ENCODE results near the gene NFATC2.

DNA sequence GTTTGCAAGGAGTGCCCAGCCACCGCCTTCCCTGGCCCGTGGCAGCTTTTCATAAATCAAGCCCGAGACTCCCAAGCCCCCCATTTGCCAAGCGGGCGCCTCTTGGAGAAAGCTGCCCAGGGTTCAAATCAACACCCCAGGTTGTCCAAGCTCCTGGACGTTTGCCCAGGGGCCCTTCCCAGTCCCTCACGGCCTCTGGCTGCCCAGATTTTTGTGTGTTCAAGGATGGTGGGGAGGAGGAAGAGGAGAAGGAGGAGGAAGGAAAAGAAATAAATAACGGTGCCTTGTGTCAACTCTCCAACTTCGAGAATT lies 20.6 kb upstream of the NFATC2 start:
- no peak for TF ChIP-seq POLR2A (IDR thresholded peaks at IDR 0.05; ENCODE audit: low read length)
- TF ChIP-seq GATA1 (IDR thresholded peaks at IDR 0.05; ENCODE audit: low read depth, low read length): no peak
